Esophagus squamous epithelium (tissue), 5 donors: ENCODE data around the gene STRADB. TPM values are rescaled to one million over a fixed set of nuclear protein-coding genes. Genes with fewer than 3 reads are reported as not detected.

Experiments
- DNase-seq: peaks from one replicate; lab custom pipeline; 2025; lab: John Stamatoyannopoulos, UW
- H3K27ac ChIP-seq, 4 donors: fragments of 200-600 bp; sonication (generic); one replicate each; pipeline ENCODE4 v1.5.1; 2016 to 2019; ENCODE audit warnings: mild to moderate bottlenecking in 1 of 4
- H3K27me3 ChIP-seq, 4 donors: fragments of 200-600 bp; sonication (generic); 1 replicate in 3 of 4; 2 replicates in 1 of 4; pipeline versions ENCODE4 v1.5.1 to v1.6.0; 2017 to 2021; ENCODE audit warnings: antibody characterized with exemption in 1 of 4
- H3K36me3 ChIP-seq, 3 donors: fragments of 200-600 bp; sonication (generic); one replicate each; pipeline ENCODE4 v1.5.1; 2016 to 2019
- H3K4me1 ChIP-seq, 3 donors: fragments of 200-600 bp; sonication (generic); one replicate each; pipeline ENCODE4 v1.5.1; 2017 to 2019
- H3K4me3 ChIP-seq, 4 donors: fragments of 200-600 bp; sonication (generic); 1 replicate in 3 of 4; 2 replicates in 1 of 4; pipeline ENCODE4 v1.5.1; 2016 to 2019; ENCODE audit warnings: mild to moderate bottlenecking in 2 of 4, moderate library complexity in 1 of 4
- H3K9me3 ChIP-seq, 3 donors: fragments of 200-600 bp; sonication (generic); one replicate each; pipeline ENCODE4 v1.5.1; 2016 to 2019
- POLR2A ChIP-seq, 4 donors: fragments of 450-650 bp; IDR thresholded peaks; one replicate each; pipeline ENCODE4 v1.6.1; 2017; ENCODE audit warnings: antibody characterized with exemption in 4 of 4, mild to moderate bottlenecking in 4 of 4, moderate library complexity in 3 of 4
- WGBS, 2 donors: methylation state at CpG; one replicate each; pipeline ENCODE4 v1.1.5; 2018; 5-methylcytosine and 5-hydroxymethylcytosine counted together
- intact Hi-C: fragments of 100-400 bp; cut with DNase I; formaldehyde crosslinking; loops from one replicate; pipeline ENCODE4 v1.15.0; 2022
- total RNA-seq, 4 donors: library from RNA; depleted of rRNA; stranded (reverse); fragments of >200 nt; gene quantifications; one replicate each; pipeline ENCODE4 v1.1.0, GENCODE V29; 2016
- TF ChIP-seq, protein P1 (sequence below), 6 experiments: fragments of 450-650 bp in 4 of 6; fragments of 200-600 bp in 2 of 6; sonication (generic) in 2 of 6; IDR thresholded peaks; one replicate each; pipeline ENCODE4 v1.5.1; 2016 to 2019; ENCODE audit warnings: antibody characterized with exemption in 6 of 6, mild to moderate bottlenecking in 4 of 6, moderate library complexity in 4 of 6
- donor health status: DM: yes; HTN: yes; CAD: no.

The STRADB gene
- total RNA-seq, 4 donors from 2014 or later, result 4.8 to 18.2 (median 14.6) TPM

GRCh38 chr2:201413143-201413542 is 38.4 kb upstream of the STRADB start:
- H3K27ac ChIP-seq, result peak overlapping the region in 1 of 4 donors; percentile 40
- no peak for DNase-seq

GRCh38 chr2:201413552-201413951 is 38.0 kb upstream of the STRADB start:
- Histone ChIP-seq H3K4me1 (peaks cover 0 to 34% (median 6%) of the 10 kb centered on the region in 3 donors), H3K36me3 (no peaks in the 10 kb centered on the region), H3K27me3 (no peaks in the 10 kb centered on the region), H3K9me3 (no peaks in the 10 kb centered on the region), H3K27ac (peak overlapping the region in 1 of 4 donors; percentile 40), H3K4me3 (no peak overlapping the region)
- intact Hi-C loops, result no loop called here
- WGBS, 2 donors, result 59 to 64% methylated on average over 4 of the region's 4 CpGs
- no peak for DNase-seq
- TF ChIP-seq, protein P1, sequence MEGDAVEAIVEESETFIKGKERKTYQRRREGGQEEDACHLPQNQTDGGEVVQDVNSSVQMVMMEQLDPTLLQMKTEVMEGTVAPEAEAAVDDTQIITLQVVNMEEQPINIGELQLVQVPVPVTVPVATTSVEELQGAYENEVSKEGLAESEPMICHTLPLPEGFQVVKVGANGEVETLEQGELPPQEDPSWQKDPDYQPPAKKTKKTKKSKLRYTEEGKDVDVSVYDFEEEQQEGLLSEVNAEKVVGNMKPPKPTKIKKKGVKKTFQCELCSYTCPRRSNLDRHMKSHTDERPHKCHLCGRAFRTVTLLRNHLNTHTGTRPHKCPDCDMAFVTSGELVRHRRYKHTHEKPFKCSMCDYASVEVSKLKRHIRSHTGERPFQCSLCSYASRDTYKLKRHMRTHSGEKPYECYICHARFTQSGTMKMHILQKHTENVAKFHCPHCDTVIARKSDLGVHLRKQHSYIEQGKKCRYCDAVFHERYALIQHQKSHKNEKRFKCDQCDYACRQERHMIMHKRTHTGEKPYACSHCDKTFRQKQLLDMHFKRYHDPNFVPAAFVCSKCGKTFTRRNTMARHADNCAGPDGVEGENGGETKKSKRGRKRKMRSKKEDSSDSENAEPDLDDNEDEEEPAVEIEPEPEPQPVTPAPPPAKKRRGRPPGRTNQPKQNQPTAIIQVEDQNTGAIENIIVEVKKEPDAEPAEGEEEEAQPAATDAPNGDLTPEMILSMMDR (IDR thresholded peaks at IDR 0.05), result no peak
- TF ChIP-seq POLR2A (IDR thresholded peaks at IDR 0.05), result no peak

More at GRCh38 chr2:201413143-201413542, 38.4 kb upstream of the STRADB start:
- intact Hi-C loops, result no loop called here
- H3K4me1 ChIP-seq, result peaks cover 0 to 34% (median 6%) of the 10 kb centered on the region in 3 donors
- H3K27me3 ChIP-seq, result no peaks in the 10 kb centered on the region
- TF ChIP-seq, protein P1 (IDR thresholded peaks at IDR 0.05), result no peak
- no peak for TF ChIP-seq POLR2A (IDR thresholded peaks at IDR 0.05)
- 57 to 70% methylated on average over 1 to 2 of the region's 2 CpGs for WGBS, 2 donors
- no peak overlapping the region for H3K4me3 ChIP-seq
- H3K36me3 ChIP-seq, result no peaks in the 10 kb centered on the region
- no peaks in the 10 kb centered on the region for H3K9me3 ChIP-seq

- H3K4me1 ChIP-seq, result peaks cover 0 to 42% (median 6%) of the 10 kb centered on the region in 3 donors
- 28 to 37% methylated on average over 3 of the region's 3 CpGs for WGBS, 2 donors
- H3K4me3 ChIP-seq, result no peak overlapping the region
Measured at GRCh38 chr2:201414099-201415023, 37.2 kb upstream of the STRADB start.

GRCh38 chr2:201415149-201415548 is 36.4 kb upstream of the STRADB start:
- H3K4me1 ChIP-seq, result peaks cover 0 to 50% (median 6%) of the 10 kb centered on the region in 3 donors
- H3K36me3 ChIP-seq, result no peaks in the 10 kb centered on the region
- no peak overlapping the region for H3K27ac ChIP-seq
- no peaks in the 10 kb centered on the region for H3K27me3 ChIP-seq
- TF ChIP-seq, protein P1 (IDR thresholded peaks at IDR 0.05), result no peak
- no peak for TF ChIP-seq POLR2A (IDR thresholded peaks at IDR 0.05)
- no peak overlapping the region for H3K4me3 ChIP-seq
- intact Hi-C loops, result no loop called here
- no peak for DNase-seq
- no peaks in the 10 kb centered on the region for H3K9me3 ChIP-seq
- WGBS, 2 donors, result 1 to 3% methylated on average over 2 of the region's 2 CpGs

More at GRCh38 chr2:201414099-201415023, 37.2 kb upstream of the STRADB start:
- TF ChIP-seq, protein P1 (IDR thresholded peaks at IDR 0.05), result no peak
- no peak for TF ChIP-seq POLR2A (IDR thresholded peaks at IDR 0.05)
- intact Hi-C loops, result no loop called here
- DNase-seq, result no peak
- no peaks in the 10 kb centered on the region for H3K27me3 ChIP-seq
- no peaks in the 10 kb centered on the region for H3K36me3 ChIP-seq
- H3K27ac ChIP-seq, result peak overlapping the region in 2 of 4 donors; percentile 38 to 40
- no peaks in the 10 kb centered on the region for H3K9me3 ChIP-seq

DNA sequence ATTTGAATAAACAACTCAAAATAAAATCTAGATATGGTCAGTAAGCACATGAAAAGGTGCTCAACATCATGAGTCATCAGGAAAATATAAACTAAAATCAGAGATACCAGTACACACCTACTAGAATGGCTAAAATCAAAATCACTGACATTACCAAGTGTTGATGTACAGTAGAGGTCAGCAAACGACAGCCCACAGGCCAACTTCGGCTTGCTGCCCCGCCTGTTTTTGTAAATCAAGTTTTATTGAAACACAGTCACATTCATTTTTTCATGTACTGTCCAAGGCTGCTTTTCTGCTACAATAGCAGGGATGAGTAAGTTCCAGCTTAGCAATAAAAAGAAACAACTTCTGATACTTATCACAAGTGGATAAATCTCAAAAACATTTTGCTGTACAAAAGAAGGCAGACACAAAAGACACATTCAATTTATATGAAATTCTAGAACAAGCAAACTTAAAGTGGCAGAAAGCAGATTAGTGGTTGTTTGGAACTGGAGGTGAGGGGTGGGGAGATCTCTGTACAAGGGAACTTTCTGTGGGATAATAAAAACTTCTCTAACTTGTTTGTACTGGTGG is 32.4 kb upstream of the STRADB start:
- H3K4me3 ChIP-seq, result no peak overlapping the region
- intact Hi-C loops, result no loop called here
- H3K9me3 ChIP-seq, result no peaks in the 10 kb centered on the region
- H3K36me3 ChIP-seq, result no peaks in the 10 kb centered on the region
- H3K27ac ChIP-seq, result peak overlapping the region in 2 of 4 donors; percentile 45 to 55
- H3K4me1 ChIP-seq, result peaks cover 0 to 53% (median 0%) of the 10 kb centered on the region in 3 donors
- no peak for DNase-seq
- no peaks in the 10 kb centered on the region for H3K27me3 ChIP-seq
- TF ChIP-seq, protein P1 (IDR thresholded peaks at IDR 0.05), result peak in 1 of 6 experiments; percentile 24
- TF ChIP-seq POLR2A (IDR thresholded peaks at IDR 0.05), result no peak
- WGBS, 2 donors, result 45 to 55% methylated on average over 3 of the region's 3 CpGs
